Measurements from ENCODE around the gene RAB17.
"Not testable (repeated sequence)": the region's sequence is repeated elsewhere in the genome, so short reads cannot be mapped to it uniquely, and the experiment has no call there.

The RAB17 gene

GRCh38 chr2:237599465-237600110 lies 9.1 kb upstream of the RAB17 start:
- DNase-seq (ENCODE audit: low read depth in 2 of 2): no peak

GRCh38 chr2:237598468-237599208 lies 8.1 kb upstream of the RAB17 start:
- no peak for DNase-seq (ENCODE audit: low read depth in 2 of 2)

DNA sequence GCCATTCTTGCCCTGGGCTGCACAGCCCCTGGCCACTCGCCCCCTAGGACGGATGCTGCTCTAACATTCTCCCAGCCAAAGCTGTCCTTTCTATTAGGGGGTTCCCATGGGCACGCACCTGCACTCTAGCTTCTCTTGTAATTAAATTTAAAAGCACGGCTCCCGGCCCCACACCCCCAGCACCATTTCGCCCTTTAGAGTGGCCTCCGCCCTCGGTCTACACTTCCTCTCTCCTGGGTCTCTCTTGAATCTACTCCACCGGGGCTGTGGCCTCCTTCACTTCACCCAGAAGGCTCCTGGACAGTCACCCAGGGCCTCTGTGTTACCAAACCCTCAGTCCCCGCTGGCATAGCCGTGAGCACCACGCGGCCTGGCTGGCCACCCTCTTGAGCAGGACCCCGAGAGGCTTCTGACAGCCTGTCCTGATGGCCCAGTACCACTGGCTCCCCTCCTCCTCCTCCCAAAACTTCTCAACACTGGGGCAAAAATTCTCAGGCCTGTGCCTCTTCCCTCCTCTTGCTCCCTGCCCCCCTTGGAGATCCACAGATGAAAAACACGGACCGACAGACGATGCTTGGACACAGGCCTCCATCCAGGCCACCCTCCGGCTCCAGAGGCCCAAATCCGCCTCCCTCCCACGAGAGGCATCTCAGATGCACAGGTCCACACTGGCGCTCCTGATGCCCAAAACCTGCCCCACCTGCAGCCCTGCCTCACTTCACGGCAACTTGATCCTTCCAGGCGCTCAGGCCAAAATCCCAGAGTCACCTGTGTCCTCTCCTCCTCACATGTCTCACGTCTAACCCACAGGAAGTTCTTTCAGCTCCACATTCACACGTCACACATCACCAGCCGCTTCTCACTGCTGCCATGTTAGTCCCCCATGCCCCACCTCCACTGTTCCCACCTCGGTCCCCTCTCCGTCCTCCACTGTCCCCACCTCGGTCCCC lies 6.9 kb upstream of the RAB17 start:
- no peak for DNase-seq (ENCODE audit: low read depth in 2 of 2)

DNA sequence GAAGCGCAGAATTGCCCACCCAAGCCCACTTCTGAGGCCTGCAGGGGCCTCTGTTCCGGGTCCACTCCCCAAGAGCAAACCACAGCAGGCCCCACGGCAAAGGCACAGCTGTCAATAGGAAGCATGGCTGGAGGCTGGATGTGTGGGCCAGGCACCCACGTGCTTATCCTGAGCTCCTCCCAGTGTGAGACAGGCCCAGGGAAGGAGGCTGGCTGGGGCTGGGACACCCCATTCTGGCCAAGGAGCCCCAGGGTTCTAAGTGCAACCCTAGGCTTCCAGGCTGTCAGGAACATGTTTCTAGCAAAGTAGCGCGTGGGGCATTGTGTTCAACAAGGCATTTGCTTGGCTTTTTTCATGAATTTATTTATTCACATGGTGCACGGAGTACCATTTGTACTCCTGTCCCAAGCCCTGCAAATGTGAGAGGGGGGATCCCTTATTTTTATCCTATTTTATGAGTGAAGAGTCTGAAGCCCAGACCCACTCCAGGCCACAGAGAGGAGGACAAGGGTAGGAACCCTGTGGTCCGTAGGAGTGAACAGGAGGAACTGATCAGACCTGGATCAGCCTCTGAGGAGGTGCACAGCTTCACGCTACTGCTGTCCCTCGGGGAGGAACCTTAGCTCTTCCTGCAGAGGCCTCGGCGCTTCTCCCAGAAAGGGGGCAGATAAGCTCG lies 6.1 kb upstream of the RAB17 start:
- DNase-seq (ENCODE audit: low read depth in 2 of 2): no peak

- not testable (repeated sequence) for DNase-seq (ENCODE audit: low read depth in 2 of 2)
Observed at GRCh38 chr2:237595829-237596519, 5.4 kb upstream of the RAB17 start.

- no peak for DNase-seq (ENCODE audit: low read depth in 2 of 2)
Observed at GRCh38 chr2:237594514-237594871, 4.0 kb upstream of the RAB17 start.

- DNase-seq (ENCODE audit: low read depth in 2 of 2): no peak
Observed at GRCh38 chr2:237593596-237594320, 3.2 kb upstream of the RAB17 start.

- DNase-seq (ENCODE audit: low read depth in 2 of 2): no peak
Observed at GRCh38 chr2:237593036-237593435, 2.5 kb upstream of the RAB17 start.

DNA sequence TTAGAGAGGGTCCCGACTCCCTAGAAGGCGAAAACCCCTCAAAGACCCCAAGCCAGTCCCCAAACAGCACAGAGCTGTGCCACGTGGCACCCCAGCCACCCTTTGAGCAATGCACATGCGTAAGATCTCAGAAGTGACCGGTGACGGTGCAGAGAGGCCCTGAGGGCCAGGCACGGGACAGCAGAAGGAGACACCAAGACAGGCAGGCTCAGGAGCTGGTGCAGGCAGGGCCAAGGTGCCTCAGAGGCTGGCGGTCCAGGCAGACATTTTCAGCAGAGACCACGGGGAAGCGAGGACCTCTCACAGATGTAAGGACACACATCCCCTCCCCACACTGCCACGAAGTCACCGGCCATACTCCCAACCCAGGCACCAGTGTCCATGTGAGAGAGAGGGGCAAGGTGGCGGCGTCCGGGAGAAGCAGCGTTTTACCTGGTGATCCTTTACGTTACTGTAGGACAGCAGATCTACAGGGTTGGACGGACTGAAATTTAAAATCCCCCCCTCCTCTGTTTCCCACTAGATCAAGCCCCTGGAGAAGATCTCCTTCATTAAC lies 2.0 kb upstream of the RAB17 start:
- DNase-seq (ENCODE audit: low read depth in 2 of 2): no peak

DNA sequence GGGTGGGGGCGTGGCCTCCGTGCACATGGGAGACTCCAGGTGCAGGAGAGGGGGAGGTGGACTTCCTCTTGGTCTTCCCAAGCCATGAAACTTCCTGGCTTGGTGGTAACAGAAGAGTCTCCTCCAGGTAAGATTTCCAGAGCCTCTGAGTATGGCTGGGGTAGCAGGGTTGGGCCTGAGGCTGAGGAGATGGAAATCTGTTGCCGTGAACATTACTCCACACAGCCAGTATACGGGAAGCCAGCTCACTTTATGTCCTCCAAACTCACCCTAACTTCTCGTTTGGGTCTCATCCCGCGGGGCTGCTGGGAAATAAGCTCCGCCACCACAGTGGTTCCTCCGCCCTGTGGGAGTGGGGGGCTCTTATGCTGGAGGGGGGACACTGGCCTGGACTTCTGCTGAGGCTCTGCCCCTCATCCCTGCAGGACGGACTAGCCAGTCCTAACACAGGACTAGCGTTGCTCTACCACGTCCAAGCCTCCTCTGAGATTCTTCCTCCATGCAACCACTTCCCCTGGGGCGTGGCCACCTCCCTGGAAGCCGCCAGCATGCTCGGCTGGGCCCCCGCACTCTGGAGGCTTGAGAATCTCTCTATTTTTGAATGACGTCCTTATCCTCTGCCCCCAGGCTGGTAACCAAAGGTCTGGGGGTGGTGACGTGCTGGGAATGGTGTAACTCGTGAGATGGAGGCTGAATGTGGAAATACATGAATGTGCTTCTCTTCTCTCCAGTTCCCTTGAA lies 777 bp upstream of the RAB17 start:
- no peak for DNase-seq (ENCODE audit: low read depth in 2 of 2)

GRCh38 chr2:237588044-237588696 lies 2.4 kb downstream of the RAB17 start:
- no peak for DNase-seq (ENCODE audit: low read depth in 2 of 2)

DNA sequence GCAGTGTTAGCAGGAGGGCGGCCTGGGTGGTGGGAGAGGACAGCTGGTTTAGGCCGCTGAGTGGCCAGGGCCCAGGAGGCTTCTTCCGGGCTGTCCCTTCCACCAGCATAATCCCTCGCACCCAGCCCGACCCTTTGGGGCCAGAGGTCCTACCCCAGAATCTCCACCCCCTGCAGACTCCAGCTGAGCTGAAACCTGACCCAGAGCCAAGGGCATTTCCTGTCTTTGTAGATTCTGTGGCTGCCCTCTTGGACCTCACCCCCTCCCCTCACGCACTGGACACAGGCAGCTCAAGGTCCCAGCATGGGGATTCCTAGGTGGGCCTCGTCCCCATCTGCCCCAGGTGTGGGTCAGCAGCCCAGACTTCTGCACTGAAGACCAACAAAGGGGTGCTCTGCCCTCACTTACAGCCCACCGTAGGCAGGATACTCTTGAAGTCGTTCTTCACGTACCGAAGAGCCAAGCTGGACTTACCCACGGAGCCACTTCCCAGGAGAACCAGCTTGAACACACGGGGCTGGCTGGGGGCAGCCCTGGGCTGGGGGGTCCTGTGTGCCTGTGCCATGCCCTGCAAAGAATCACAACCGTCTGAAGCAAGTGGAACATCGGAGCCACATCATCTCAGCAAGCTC lies 4.8 kb downstream of the RAB17 start:
- DNase-seq (ENCODE audit: low read depth in 2 of 2): no peak

DNA sequence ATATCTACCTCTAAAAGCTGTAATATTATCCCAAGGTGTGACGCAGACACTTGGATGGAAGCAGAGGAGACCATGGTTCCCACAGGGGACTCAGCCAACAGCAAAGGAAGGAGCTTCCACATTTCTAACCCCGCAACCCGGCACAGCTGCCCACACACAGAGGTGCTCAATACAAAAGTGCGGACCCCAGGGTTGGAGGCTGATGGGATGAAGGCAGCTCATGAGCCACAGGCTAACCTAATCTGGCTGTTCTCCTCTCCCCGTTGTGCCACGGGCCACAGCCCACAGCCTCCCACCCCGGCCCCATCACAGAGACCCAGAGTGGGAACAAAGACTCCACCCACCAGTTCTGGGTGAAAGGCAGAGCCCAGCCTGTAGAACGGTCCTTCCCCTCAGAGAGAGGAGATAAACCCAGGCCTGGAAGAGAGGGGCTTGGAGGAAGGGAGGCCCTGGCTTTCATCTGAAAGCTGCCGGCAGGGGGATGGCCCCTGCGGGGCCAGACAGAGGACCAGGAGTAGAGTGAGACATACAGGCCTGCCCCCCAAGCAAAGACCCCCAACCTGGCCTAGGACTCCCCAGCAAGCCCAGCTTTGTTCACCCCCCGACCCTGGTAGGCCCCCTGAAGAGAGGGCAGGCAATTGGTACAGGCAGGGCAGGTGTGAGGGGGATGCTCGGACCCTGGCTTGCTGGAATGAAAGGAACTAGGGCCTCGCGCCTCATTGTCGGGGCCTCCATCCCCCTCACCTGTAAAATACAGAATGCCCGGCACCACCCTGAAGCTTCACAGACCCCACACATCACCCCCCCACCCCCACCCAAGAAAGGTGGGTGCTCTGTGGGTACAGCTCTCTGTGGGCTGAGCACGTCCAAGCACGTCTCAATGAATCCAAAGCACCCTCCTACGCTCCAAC lies 6.9 kb downstream of the RAB17 start:
- DNase-seq (ENCODE audit: low read depth in 2 of 2): no peak

- peak in 1 of 2 donors; percentile 25 for DNase-seq (ENCODE audit: low read depth in 2 of 2)
Observed at GRCh38 chr2:237581751-237582746, 8.5 kb downstream of the RAB17 start.

DNA sequence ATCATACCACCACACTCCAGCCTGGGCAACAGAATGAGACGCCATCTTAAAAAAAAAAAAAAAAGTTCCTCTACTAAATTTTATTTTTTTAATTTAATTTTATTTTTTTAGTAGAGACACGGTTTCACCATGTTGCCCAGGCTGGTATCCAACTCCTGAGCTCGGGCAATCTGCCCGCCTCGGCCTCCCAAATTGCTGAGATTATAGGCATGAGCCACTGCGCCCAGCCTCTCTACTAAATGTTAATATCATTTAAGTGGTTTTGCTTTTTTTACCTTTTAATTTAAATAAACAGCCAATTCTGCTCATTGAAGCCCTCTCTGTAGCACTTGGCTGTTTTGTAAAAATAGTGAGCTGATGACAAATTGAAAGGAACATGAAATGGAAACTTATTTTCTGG lies 9.2 kb downstream of the RAB17 start:
- no peak for DNase-seq (ENCODE audit: low read depth in 2 of 2)
